ENCODE results near the gene IFITM5. TPM values are rescaled to one million over a fixed set of nuclear protein-coding genes. Genes with fewer than 3 reads are reported as not detected.

The IFITM5 gene
- polyA plus RNA-seq, 1 donor from 2014 or later, result not detected

DNA sequence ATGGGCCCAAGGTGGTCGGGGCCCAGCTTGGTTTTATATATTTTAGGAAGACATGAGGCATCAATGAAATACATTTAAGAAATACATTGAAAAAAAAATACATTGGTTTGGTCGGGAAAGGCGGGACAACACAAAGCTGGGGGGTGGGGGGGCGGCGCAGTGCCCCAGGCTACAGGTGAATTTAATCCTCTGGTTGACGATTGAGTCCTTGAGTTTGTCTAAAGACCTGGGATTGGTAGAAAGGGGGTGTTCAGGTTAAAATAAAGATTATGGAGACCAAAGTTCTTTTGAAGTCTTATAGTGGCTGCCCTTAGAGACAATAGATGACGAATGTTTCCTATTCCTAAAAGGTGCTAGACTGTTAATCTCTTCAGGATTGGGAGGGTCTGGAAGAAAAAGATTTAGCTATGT is 17.6 kb upstream of the IFITM5 start:
- no peaks in the 10 kb centered on the region for H3K9me2 ChIP-seq (ENCODE audit: insufficient read depth, low read length)
- no peak overlapping the region for H2AFZ ChIP-seq (ENCODE audit: low read depth, low read length)
- H3K9ac ChIP-seq (ENCODE audit: low read length), result no peak overlapping the region
- H3F3A ChIP-seq (ENCODE audit: insufficient read depth, low read length, poor library complexity, severe bottlenecking), result no peaks in the 10 kb centered on the region
- H4K20me1 ChIP-seq (ENCODE audit: insufficient read depth), result no peaks in the 10 kb centered on the region
- H3K4me2 ChIP-seq (ENCODE audit: low read length), result no peak overlapping the region
- H3K79me2 ChIP-seq (replicated peaks; ENCODE audit: insufficient read depth, low read length), result no peaks in the 10 kb centered on the region
- no peaks in the 10 kb centered on the region for H3K9me3 ChIP-seq (ENCODE audit: low read length)
- no peaks in the 10 kb centered on the region for H3K36me3 ChIP-seq (ENCODE audit: insufficient read depth, low read length)
- TF ChIP-seq SMC3 (conservative IDR thresholded peaks at IDR 0.05; ENCODE audit: poor library complexity), result no peak
- TF ChIP-seq RAD21 (conservative IDR thresholded peaks at IDR 0.05), result no peak
- TF ChIP-seq, protein P1, sequence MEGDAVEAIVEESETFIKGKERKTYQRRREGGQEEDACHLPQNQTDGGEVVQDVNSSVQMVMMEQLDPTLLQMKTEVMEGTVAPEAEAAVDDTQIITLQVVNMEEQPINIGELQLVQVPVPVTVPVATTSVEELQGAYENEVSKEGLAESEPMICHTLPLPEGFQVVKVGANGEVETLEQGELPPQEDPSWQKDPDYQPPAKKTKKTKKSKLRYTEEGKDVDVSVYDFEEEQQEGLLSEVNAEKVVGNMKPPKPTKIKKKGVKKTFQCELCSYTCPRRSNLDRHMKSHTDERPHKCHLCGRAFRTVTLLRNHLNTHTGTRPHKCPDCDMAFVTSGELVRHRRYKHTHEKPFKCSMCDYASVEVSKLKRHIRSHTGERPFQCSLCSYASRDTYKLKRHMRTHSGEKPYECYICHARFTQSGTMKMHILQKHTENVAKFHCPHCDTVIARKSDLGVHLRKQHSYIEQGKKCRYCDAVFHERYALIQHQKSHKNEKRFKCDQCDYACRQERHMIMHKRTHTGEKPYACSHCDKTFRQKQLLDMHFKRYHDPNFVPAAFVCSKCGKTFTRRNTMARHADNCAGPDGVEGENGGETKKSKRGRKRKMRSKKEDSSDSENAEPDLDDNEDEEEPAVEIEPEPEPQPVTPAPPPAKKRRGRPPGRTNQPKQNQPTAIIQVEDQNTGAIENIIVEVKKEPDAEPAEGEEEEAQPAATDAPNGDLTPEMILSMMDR (IDR thresholded peaks at IDR 0.05; ENCODE audit: poor library complexity, severe bottlenecking), result no peak
- no peak for TF ChIP-seq EZH2 (IDR thresholded peaks at IDR 0.05; ENCODE audit: borderline replicate concordance, insufficient read depth, low read length, poor library complexity, severe bottlenecking)
- no peak for TF ChIP-seq TAF1 (IDR thresholded peaks at IDR 0.05; ENCODE audit: low read depth)
- TF ChIP-seq EP300 (conservative IDR thresholded peaks at IDR 0.05; ENCODE audit: poor library complexity, severe bottlenecking), result no peak
- TF ChIP-seq, protein P2, sequence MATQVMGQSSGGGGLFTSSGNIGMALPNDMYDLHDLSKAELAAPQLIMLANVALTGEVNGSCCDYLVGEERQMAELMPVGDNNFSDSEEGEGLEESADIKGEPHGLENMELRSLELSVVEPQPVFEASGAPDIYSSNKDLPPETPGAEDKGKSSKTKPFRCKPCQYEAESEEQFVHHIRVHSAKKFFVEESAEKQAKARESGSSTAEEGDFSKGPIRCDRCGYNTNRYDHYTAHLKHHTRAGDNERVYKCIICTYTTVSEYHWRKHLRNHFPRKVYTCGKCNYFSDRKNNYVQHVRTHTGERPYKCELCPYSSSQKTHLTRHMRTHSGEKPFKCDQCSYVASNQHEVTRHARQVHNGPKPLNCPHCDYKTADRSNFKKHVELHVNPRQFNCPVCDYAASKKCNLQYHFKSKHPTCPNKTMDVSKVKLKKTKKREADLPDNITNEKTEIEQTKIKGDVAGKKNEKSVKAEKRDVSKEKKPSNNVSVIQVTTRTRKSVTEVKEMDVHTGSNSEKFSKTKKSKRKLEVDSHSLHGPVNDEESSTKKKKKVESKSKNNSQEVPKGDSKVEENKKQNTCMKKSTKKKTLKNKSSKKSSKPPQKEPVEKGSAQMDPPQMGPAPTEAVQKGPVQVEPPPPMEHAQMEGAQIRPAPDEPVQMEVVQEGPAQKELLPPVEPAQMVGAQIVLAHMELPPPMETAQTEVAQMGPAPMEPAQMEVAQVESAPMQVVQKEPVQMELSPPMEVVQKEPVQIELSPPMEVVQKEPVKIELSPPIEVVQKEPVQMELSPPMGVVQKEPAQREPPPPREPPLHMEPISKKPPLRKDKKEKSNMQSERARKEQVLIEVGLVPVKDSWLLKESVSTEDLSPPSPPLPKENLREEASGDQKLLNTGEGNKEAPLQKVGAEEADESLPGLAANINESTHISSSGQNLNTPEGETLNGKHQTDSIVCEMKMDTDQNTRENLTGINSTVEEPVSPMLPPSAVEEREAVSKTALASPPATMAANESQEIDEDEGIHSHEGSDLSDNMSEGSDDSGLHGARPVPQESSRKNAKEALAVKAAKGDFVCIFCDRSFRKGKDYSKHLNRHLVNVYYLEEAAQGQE (IDR thresholded peaks at IDR 0.05; ENCODE audit: borderline replicate concordance), result no peak
- TF ChIP-seq POLR2AphosphoS5 (IDR thresholded peaks at IDR 0.05), result no peak
- TF ChIP-seq MXI1 (conservative IDR thresholded peaks at IDR 0.05; ENCODE audit: poor library complexity, severe bottlenecking), result no peak
- H3K27ac ChIP-seq (ENCODE audit: low read length), result no peak overlapping the region
- no peaks in the 10 kb centered on the region for H3K27me3 ChIP-seq (ENCODE audit: insufficient read depth, low read depth, low read length)
- H3K4me3 ChIP-seq (ENCODE audit: low read length), result no peak overlapping the region

DNA sequence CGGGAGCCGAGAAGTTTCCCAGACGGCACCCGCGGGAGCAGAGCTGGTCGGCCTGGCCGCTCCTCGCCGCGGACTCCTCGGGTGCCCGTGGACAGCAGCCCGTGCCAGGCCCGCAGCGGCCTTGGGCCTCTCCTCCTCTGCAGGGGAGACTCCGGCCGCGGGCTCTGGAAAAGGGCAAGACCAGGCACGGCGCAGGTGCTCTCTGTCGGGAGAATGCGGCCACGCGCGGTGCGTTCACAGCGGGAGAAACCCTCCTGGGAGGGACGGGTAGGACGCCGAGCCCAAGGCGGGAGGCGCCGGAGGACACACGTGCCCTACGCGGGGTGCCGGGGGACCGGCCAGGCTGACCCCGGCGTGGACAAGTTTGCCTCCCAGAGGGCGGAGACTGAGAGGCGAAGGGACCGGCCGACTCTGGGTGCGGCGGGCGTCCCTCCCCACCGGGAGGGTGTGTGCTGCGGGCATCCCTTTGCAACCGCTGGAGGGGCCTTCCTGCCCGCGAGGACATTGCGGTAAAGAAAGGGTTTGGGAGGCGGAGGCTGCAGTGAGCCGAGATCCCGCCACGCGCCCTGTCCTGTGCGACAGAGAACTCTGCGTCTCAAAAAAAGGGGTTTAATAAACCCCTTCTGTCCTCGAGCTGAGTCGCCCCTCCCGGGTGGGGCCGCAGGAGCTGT is 16.8 kb upstream of the IFITM5 start:
- Histone ChIP-seq H3K4me2 (ENCODE audit: low read length) (no peak overlapping the region), H3K4me3 (ENCODE audit: low read length) (no peak overlapping the region), H3K9ac (ENCODE audit: low read length) (no peak overlapping the region), H3K27me3 (ENCODE audit: insufficient read depth, low read depth, low read length) (no peaks in the 10 kb centered on the region), H3K27ac (ENCODE audit: low read length) (no peak overlapping the region), H3K79me2 (replicated peaks; ENCODE audit: insufficient read depth, low read length) (no peaks in the 10 kb centered on the region), H2AFZ (ENCODE audit: low read depth, low read length) (no peak overlapping the region), H3K9me2 (ENCODE audit: insufficient read depth, low read length) (no peaks in the 10 kb centered on the region), H3K36me3 (ENCODE audit: insufficient read depth, low read length) (no peaks in the 10 kb centered on the region), H4K20me1 (ENCODE audit: insufficient read depth) (no peaks in the 10 kb centered on the region), H3K9me3 (ENCODE audit: low read length) (no peaks in the 10 kb centered on the region), H3F3A (ENCODE audit: insufficient read depth, low read length, poor library complexity, severe bottlenecking) (no peaks in the 10 kb centered on the region)
- TF ChIP-seq MXI1 (conservative IDR thresholded peaks at IDR 0.05; ENCODE audit: poor library complexity, severe bottlenecking) (no peak), SMC3 (conservative IDR thresholded peaks at IDR 0.05; ENCODE audit: poor library complexity) (no peak), POLR2AphosphoS5 (IDR thresholded peaks at IDR 0.05) (no peak), RAD21 (conservative IDR thresholded peaks at IDR 0.05) (no peak), EP300 (conservative IDR thresholded peaks at IDR 0.05; ENCODE audit: poor library complexity, severe bottlenecking) (no peak), EZH2 (IDR thresholded peaks at IDR 0.05; ENCODE audit: borderline replicate concordance, insufficient read depth, low read length, poor library complexity, severe bottlenecking) (no peak), TAF1 (IDR thresholded peaks at IDR 0.05; ENCODE audit: low read depth) (no peak)
